Myocyte (in vitro differentiated cells): ENCODE results near the gene PTPA. TPM values are rescaled to one million over a fixed set of nuclear protein-coding genes. Genes with fewer than 3 reads are reported as not detected.
A peak's percentile ranks its signal among the peaks of the same experiment; 100 is the strongest.
"Not testable (repeated sequence)": the region's sequence is repeated elsewhere in the genome, so short reads cannot be mapped to it uniquely, and the experiment has no call there.

Experiments used
- DNase-seq: peaks from one replicate; pipeline ENCODE4 v3.0.0-alpha.2; 2012; ENCODE audit warnings: low read depth
- total RNA-seq: library from RNA; depleted of rRNA; stranded (reverse); fragments of >200 nt; gene quantifications from 2 replicates; pipeline ENCODE4 v1.2.3, GENCODE V29; 2014

The PTPA gene
- total RNA-seq, 1 donor from 2014 or later = 144 TPM

DNA sequence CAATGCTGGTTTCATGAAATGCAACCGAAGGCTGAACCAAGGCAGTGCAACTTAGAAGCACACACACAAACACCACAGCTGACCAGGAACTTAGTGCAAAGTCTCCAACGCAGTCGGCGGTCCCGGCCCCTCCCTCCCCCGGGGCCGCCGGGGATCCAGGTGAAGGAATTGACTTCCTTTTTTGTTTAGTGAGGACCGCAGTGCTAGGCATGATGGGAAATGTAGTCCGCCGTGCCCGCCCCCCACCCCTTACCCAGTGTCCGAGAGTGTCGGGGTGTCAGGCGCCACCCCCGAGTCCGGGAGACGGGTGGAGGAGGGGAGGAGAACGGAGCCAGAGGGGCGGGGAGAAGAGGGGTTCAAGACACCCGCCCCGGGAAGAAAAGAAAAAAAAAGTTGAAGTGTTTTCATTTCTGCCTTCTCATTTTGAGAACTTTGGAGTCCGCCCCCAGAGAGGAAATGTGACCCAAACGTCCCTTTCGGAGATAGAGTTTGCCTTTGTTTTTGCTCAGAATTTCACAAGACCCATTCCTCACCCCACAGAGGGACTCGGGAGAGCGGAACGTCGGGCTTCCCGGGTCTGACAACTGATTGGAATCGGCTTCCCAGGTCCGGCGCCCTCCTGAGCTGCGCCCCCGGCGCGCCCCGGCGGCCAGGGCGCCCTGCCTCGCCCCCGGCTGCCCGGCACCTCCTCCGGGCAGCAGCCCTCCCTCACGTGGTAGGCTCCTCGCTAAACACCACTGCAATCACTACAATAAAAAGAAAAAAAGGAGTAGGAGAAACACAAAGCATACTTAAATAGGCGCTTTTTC, 64.8 kb downstream of the PTPA start:
- DNase-seq = peak; percentile 90

DNA sequence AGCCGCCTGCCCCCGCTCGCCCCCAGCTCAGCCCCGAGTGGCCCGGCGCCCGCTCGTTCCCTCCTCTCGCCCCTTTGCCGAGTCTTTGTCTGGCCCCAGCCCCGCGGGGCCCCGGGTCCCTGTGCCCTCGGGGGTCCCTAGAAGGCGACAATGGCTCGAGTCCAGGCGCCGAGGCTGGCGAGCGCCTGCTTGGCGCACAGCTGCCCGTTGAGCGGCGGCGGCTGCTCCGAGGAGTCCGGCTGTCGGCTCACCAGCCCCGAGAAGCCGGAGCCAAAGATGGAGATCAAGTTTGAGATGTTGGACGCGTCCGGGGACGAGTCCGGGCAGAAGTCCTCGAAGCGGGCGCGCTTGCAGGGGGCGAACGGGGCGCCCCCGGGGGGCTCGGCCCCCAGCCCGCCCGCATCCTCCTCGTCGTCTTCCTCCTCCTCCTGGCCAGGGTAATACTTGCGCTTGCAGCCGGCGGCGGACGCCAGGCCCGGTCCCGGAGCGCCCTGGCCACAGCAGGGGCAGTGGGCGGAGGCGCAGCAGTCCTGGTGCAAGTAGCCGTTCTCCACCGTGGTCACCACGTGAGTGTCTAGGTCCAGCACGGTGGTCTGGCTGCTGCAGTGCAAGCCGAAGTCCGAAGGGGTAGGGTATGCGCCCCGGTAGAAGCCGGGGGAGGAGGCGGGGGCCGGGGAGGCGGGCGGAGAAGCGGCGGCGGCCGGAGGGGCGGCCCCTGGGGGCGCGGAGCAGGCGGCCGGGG, 65.7 kb downstream of the PTPA start:
- peak; percentile 61 for DNase-seq

DNA sequence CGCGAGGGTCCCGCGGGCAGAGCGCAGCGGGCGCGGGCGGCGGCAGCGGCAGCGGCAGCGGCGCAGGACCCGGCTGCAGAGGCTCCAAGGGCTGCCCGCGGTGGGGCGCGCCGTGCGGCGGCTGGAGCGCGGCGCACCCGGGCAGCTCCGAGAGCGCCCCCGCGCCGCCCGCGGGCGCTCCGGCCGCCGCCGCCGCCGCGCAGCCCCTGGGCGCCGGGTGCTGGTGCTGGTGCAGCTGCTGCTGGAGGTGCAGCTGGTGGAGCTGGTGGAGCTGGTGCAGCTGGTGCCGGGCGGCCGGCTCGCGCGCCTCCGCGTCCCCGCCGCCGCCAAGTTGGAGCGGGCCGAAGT, 66.2 kb downstream of the PTPA start:
- peak; percentile 59 for DNase-seq

DNA sequence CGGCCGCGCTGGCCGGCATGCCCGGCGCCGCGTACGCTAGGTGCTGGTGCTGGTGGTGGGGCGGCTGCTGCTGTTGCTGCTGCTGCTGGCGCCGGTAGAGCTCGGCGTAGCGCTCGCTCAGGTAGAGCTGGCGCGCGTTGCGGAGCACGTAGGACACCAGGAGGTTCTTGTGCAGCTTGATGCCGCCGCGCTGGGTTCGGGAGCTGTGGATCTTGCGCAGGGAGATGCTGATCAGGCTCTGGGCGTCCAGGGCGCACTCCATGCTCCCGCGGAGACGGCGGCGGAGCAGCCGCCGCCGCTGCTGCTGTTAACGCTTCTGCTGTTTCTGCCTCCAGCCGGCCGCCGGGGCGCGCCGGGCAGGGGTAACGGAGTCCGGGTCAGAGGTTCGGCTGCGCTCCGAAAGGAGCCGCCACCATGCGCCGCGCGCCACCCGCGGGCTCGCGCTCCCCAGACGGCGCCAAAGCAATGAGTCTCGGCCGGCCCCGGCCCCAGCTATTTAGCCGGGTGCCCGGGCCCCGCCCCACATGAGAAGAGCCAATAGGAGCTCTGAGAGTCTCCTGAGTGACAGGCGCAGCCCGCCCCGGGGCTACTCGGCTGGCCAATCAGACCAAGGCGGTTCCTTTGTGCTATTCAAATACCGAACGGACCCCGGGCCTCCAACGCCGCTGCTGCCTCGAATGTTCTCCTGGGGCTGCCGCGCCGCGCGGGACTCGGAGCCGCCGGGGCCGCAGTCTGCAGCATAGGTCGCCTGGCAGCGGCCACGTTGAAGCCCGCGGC, 66.8 kb downstream of the PTPA start, which contains the start of gene IER5L:
IER5L (minus strand) TSS at position 471 of the 777 bp plus-strand sequence; CDS start at position 262, 209 bp downstream.
- peak; percentile 95 for DNase-seq

GRCh38 chr9:129178568-129179382, 67.6 kb downstream of the PTPA start:
- no peak for DNase-seq

DNA sequence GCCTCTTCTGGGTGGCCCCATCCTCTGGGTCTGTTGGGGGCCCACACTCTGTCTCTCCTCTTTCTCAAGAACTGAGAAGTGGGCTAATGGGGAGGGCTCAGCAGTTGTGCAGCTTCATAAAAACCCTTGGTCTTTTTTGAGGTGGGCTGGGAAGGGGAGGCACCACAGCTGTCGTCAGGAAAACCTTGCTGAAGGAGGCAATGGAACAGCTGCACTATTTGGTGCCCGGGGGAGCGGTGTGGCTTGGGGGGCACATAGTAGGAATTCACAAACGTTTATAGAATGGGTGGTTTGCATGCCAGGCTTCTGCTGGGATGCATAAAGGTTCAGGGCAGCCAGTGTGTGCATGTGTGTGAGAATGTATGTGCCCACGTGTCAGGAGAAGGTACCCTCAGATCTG, 70.0 kb downstream of the PTPA start:
- DNase-seq = peak; percentile 43

GRCh38 chr9:129182122-129182521, 70.9 kb downstream of the PTPA start:
- DNase-seq = no peak

DNA sequence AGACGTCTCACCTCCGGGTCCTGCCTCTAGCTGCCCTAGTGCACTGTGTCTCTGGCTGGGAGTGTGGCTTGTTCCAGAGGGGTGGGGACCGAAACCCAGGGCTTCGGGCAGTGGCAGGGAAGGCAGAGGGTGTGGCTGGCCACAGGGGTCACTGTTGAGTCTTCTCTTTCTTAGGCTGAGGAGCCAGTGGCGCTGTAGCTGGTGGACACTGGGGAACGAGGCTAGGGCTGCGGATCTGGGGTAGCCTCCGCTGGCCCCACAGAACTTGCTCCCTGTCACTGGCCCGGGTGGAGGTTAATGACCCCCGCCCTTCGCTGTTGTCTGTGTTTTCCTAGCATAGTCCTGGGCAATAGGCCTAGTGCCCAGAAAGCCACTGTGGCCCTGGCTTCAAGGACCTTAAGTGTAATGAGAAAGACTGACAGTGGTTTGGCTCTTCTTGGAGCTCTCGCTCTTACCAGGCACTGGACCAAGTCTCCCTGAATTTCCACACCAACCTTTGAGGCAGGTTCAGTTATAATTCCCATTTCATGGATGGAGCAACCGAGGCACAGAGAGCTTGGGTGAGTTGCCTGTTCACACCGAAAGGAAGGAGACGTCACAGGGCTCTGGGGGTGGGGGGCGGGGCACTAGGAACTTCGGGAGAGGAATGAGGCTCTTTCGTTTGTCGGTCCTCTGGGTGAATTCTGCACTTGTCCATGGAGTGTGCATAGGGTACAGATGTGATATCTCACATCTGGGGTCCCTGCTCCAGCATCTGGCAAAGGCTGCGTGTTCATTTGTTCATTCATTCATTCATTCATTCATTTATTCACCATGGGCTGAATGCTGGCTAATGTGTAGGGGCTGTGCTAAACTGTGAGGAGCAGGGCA, 71.6 kb downstream of the PTPA start:
- DNase-seq = peak; percentile 26

DNA sequence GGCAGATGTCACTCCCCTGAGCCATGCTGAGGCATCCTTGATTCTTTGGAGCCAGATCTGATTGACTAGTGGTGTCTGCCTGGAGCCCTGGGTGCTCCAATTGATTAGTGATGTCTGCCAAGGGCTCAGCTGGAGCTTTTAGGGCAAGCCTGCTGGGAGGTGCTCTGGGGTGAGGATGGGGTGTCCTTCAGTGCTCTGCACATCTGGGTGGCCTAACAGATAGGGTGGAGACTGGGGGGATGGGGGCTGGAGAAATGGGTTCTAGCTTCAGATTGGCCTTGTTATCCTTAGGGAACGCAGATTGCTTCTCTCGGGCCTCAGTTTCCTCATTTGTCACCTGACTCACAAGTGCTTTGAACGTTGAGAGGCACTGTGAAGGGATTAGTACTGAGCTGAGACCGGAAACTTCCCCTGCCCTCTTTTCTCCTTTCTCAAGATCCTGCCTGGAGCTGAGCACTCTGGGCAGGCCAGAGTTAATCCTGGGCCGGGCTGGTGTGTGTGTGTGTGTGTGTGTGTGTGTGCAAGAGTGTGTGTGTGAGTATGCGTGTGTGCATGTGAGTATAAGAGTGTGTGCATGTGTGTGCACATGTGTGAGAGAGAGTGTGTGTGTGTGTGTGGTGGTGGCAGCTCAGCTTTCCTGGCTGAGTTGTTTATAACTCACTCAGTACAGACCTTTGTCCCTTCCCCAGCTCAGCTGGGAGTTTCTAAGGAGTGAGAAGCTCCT, 72.4 kb downstream of the PTPA start:
- no peak for DNase-seq

- no peak for DNase-seq
These were observed 73.0 kb downstream of the PTPA start for GRCh38 chr9:129184219-129184524.

DNA sequence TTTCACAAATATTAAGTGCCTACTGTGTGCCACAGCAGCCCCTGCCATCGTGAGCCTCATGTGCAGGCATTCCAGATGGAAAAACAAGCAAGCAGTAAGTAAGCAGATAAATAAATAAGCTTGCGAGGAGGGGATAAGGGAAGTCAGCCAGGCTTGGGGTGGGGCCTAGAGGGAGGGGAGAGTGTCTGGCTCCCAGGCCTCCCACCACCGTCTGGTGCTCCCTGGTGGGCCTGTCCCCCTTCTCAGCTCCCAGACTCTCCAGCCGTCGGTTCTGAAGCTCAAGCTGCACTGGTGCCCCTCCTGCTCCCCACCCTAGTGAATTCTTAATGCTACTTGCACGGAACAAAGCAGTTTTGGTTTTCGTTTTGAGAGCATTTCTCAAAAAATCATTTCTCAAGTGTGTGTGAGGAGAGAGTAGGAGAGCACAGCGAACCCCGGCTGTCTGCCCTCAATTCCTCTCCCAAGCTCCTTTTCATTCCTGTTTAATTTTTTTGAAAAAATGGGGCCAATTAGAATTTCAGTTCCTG, 73.4 kb downstream of the PTPA start:
- DNase-seq = no peak

GRCh38 chr9:129185402-129185801, 74.2 kb downstream of the PTPA start:
- no peak for DNase-seq

DNA sequence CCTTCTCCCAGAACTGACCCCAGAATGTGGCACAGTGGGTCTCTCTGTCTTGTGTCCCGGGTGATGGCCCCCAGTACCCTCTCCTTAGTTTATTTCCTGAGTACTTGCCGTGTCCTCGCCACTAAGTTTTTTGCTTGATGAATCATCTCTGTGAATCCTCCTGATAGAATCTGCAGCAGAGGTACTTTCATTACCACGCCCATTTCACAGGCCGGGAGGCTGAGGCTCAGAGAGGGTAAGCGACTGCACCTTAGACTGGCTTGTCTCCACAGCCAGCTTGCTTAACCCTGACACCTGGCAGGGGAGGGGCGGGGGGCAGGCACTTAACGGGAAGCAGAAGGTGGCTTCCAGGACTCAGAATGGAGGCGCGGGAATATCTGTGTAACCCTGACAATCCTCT, 74.8 kb downstream of the PTPA start:
- no peak for DNase-seq

DNA sequence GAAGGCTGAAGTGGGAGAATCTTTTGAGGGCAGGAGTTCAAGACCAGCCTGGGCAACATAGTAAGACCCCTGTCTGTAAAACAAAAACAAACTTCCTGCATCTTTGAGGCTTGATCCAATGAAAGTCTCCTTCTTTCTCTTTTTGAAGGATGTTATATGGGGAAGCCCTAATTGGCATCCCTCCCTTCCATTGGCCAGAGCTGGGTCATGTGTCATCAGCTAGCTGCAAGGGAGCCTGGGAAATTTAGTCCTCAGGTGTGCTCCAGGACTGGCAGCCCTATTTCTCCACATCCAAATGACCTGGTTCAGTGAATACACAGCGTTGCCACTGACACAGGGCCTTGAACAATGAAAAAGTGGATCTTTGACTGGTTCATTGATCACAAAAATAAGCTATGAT, 75.8 kb downstream of the PTPA start:
- no peak for DNase-seq

- DNase-seq = not testable (repeated sequence)
These were observed 78.8 kb downstream of the PTPA start for GRCh38 chr9:129189971-129190370.

GRCh38 chr9:129191234-129191633, 80.0 kb downstream of the PTPA start:
- DNase-seq = no peak

DNA sequence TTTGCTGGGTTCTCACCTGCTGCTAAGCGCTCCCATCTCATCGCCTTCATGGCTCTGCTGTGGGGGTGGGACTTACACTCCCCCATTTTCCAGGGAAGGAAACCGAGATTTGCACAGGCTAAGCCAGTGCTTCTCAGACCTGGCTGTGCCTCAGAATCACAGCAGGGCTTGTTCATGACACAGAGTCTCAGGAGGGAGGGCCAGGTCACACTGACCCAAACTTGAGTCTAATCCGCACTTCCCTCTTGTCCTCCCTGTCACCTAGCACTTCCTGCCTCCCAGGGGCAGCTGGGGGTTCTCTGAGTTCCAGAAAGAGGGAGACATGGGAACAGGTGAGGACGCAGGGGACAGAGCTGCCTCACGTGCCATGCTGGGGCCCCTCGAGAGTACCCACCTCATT, 82.4 kb downstream of the PTPA start:
- no peak for DNase-seq

DNA sequence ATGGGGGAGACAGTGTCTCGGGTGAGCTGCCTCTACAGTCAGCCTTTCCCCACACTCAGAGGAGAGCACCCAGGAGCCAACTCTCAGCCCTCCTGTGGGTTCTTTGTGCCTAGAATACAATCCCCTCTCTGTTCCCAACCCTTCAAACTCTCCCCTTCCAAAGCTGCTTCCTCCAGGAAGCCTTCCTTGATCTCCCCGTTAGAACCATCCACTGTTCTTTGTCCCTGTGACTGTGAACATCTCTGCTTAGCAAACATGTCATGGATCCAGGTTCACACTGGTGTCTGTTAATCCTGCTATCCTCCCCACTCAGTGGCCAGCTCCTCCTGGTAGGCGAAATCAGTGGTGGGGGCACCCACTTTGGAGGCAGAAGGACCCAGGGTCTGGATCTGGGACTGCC, 83.0 kb downstream of the PTPA start:
- no peak for DNase-seq

- DNase-seq = no peak
These were observed 84.4 kb downstream of the PTPA start for GRCh38 chr9:129195606-129196005.
